A549 (cell line): ENCODE results near the gene CWC25. TPM values are rescaled to one million over a fixed set of nuclear protein-coding genes. Genes with fewer than 3 reads are reported as not detected.

Experiments
- ATAC-seq, 2 experiments: fragments of 200-7000 bp in 1 of 2; fragments of >200 bp in 1 of 2; cut with Nextera tagmentation in 1 of 2; cut with Tn5 transposase in 1 of 2; 3 replicates each; pipeline versions ENCODE4 v1.8.0 to v1.9.1; 2018 to 2020; ENCODE audit warnings: mild to moderate bottlenecking in 1 of 2, moderate library complexity in 1 of 2
- CTCF ChIA-PET: fragments of 300-600 bp; sonication (Branson Sonifier 250); formaldehyde crosslinking; extraction: SDS; loops from one replicate; lab custom pipeline; 2021; ENCODE audit warnings: antibody characterized with exemption, inconsistent platforms; lab: Yijun Ruan, JAX
- POLR2A ChIA-PET: fragments of 350-600 bp; formaldehyde crosslinking; extraction: SDS; loops from one replicate; lab custom pipeline; 2021; ENCODE audit warnings: antibody characterized with exemption, inconsistent platforms; lab: Yijun Ruan, JAX
- DNase-seq, 2 experiments: peaks; one replicate each; pipeline versions ENCODE4 v3.0.0 to v3.0.0-alpha.2; 2011 to 2016; ENCODE audit warnings: low read depth in 1 of 2, low spot score in 1 of 2
- FAIRE-seq: peaks from 2 replicates; lab custom pipeline; 2011; peaks lifted over from hg19 to GRCh38; lab: Jason Lieb, UNC
- H3K27ac ChIP-seq, 2 experiments: fragments of >200 bp; sonication (Bioruptor Twin); formaldehyde crosslinking; 3 replicates each; pipeline ENCODE4 v1.5.1; 2016 to 2017
- H3K4me1 ChIP-seq: fragments of >200 bp; sonication (Bioruptor Twin); formaldehyde crosslinking; 3 replicates; pipeline ENCODE4 v1.6.1; 2016
- H3K4me2 ChIP-seq: fragments of >200 bp; sonication (Bioruptor Twin); formaldehyde crosslinking; 3 replicates; pipeline ENCODE4 v1.6.1; 2016
- H3K4me3 ChIP-seq: fragments of >200 bp; sonication (Bioruptor Twin); formaldehyde crosslinking; 3 replicates; pipeline ENCODE4 v1.5.1; 2016
- H3K9me3 ChIP-seq: fragments of >200 bp; sonication (Bioruptor Twin); formaldehyde crosslinking; 3 replicates; pipeline ENCODE4 v1.6.1; 2016
- CBX8 ChIP-seq: fragments of 200-600 bp; sonication (generic); IDR thresholded peaks from 2 replicates; pipeline ENCODE4 v1.6.1; 2016
- CHD4 ChIP-seq: fragments of 200-600 bp; sonication (generic); IDR thresholded peaks from 2 replicates; pipeline ENCODE4 v1.6.1; 2016; ENCODE audit warnings: antibody characterized with exemption, mild to moderate bottlenecking, borderline replicate concordance
- EP300 ChIP-seq, 2 experiments: fragments of >200 bp; sonication (Bioruptor Twin); formaldehyde crosslinking; IDR thresholded peaks; 2 replicates in 1 of 2; 3 replicates in 1 of 2; pipeline ENCODE4 v1.6.1; 2016 to 2017
- FOSL2 ChIP-seq, 2 experiments: fragments of 450-650 bp in 1 of 2; fragments of >200 bp in 1 of 2; sonication (Bioruptor Twin) in 1 of 2; formaldehyde crosslinking; IDR thresholded peaks; 2 replicates each; pipeline versions ENCODE4 v1.5.0 to v1.6.1; 2016 to 2020; ENCODE audit warnings: mild to moderate bottlenecking in 1 of 2, moderate library complexity in 1 of 2
- FOXS1 ChIP-seq: fragments of 250-450 bp; sonication (Bioruptor Pico); IDR thresholded peaks from 2 replicates; pipeline ENCODE4 v1.5.0; 2020; ENCODE audit warnings: mild to moderate bottlenecking, moderate library complexity
- GATA3 ChIP-seq: IDR thresholded peaks from 2 replicates; pipeline ENCODE4 v1.6.1; 2012; ENCODE audit warnings: borderline replicate concordance
- HMGXB4 ChIP-seq: fragments of 250-450 bp; sonication (Bioruptor Pico); IDR thresholded peaks from 2 replicates; pipeline ENCODE4 v1.5.0; 2021; ENCODE audit warnings: mild to moderate bottlenecking, moderate library complexity, borderline replicate concordance
- JUN ChIP-seq, 2 experiments: fragments of >200 bp; sonication (Bioruptor Twin); formaldehyde crosslinking; IDR thresholded peaks; 2 replicates in 1 of 2; 3 replicates in 1 of 2; pipeline ENCODE4 v1.6.1; 2016 to 2017
- KDM1A ChIP-seq: fragments of 200-600 bp; sonication (generic); IDR thresholded peaks from 2 replicates; pipeline ENCODE4 v1.6.1; 2016; ENCODE audit warnings: low read depth, mild to moderate bottlenecking
- MAFK ChIP-seq: fragments of 450-650 bp; IDR thresholded peaks from 2 replicates; pipeline ENCODE4 v1.6.1; 2014; ENCODE audit not compliant: partially characterized antibody
- MAX ChIP-seq: IDR thresholded peaks from 2 replicates; pipeline ENCODE4 v1.6.1; 2012
- MAZ ChIP-seq: fragments of 150-350 bp; IDR thresholded peaks from 2 replicates; pipeline ENCODE4 v1.6.1; 2014; ENCODE audit warnings: antibody characterized with exemption, low read depth, low read length, borderline replicate concordance
- NR3C1 ChIP-seq: fragments of >200 bp; sonication (Bioruptor Twin); formaldehyde crosslinking; IDR thresholded peaks from 3 replicates; pipeline ENCODE4 v1.6.1; 2017
- POLR2AphosphoS2 ChIP-seq: conservative IDR thresholded peaks from 2 replicates; pipeline ENCODE4 v1.6.1; 2012; ENCODE audit warnings: low read length, improper control_type of control experiment, inconsistent platforms
- RCOR1 ChIP-seq: fragments of 150-350 bp; IDR thresholded peaks from 2 replicates; pipeline ENCODE4 v1.6.1; 2014; ENCODE audit warnings: antibody characterized with exemption, low read length, low read depth
- RFX5 ChIP-seq: fragments of 450-650 bp; IDR thresholded peaks from 2 replicates; pipeline ENCODE4 v1.7.1; 2014; ENCODE audit warnings: antibody characterized with exemption, mild to moderate bottlenecking, moderate library complexity
- SMC3 ChIP-seq: fragments of >200 bp; sonication (Bioruptor Twin); formaldehyde crosslinking; IDR thresholded peaks from 3 replicates; pipeline ENCODE4 v1.6.1; 2018; ENCODE audit warnings: inconsistent platforms
- SREBF2 ChIP-seq: fragments of 450-650 bp; IDR thresholded peaks from 2 replicates; pipeline ENCODE4 v1.6.1; 2014; ENCODE audit warnings: mild to moderate bottlenecking, moderate library complexity
- TP53 ChIP-seq: fragments of 250-450 bp; sonication (Bioruptor Pico); IDR thresholded peaks from 2 replicates; pipeline ENCODE4 v1.5.0; 2021; ENCODE audit warnings: mild to moderate bottlenecking, moderate library complexity
- USF2 ChIP-seq: fragments of 450-650 bp; IDR thresholded peaks from 2 replicates; pipeline ENCODE4 v1.6.1; 2014; ENCODE audit warnings: antibody characterized with exemption
- ZFP36 ChIP-seq: fragments of 450-650 bp; IDR thresholded peaks from 2 replicates; pipeline ENCODE4 v1.6.1; 2014; ENCODE audit warnings: borderline replicate concordance; ENCODE audit not compliant: partially characterized antibody
- WGBS: methylation state at CpG from one replicate; pipeline ENCODE4 v1.1.6; 2017; ENCODE audit errors: missing lambda C conversion rate; 5-methylcytosine and 5-hydroxymethylcytosine counted together
- polyA plus RNA-seq, 4 experiments: library from polyadenylated mRNA; depleted of rRNA in 3 of 4; stranded (reverse); fragments of >200 nt; fragmentation: RNase III in 1 of 4; extraction: RNeasy Plus Mini Kit Qiagen cat#74134 plus additional on column Dnase treatment in 1 of 4; gene quantifications; 2 replicates in 3 of 4; 3 replicates in 1 of 4; pipeline ENCODE4 v1.2.3, GENCODE V29; 2011 to 2017
- TF ChIP-seq, protein P1 (sequence below): IDR thresholded peaks from 2 replicates; pipeline ENCODE4 v1.6.1; 2012
- TF ChIP-seq, protein P2 (sequence below): IDR thresholded peaks from 2 replicates; pipeline ENCODE4 v1.6.1; 2012; ENCODE audit warnings: low read depth, borderline replicate concordance

The CWC25 gene
- polyA plus RNA-seq, 2 of the 4 experiments (the other 2 are of a cell fraction) = 23.1 to 34.5 TPM

- Histone ChIP-seq H3K27ac (peak overlapping the region; percentile 98), H3K4me3 (peak overlapping the region; percentile 94), H3K4me2 (peak overlapping the region; percentile 78), H3K9me3 (no peaks in the 10 kb centered on the region), H3K4me1 (peaks cover 72% of the 10 kb centered on the region)
- peak; percentile 18 for FAIRE-seq
- TF ChIP-seq MAZ = no peak
- no peak for TF ChIP-seq CHD4
- TF ChIP-seq MAX = peak; percentile 63; the same call in 1 of the 2 replicates
- peak; percentile 49; the same call in 1 of the 2 replicates for TF ChIP-seq GATA3
- TF ChIP-seq TP53 (CRISPR knock-in tag) = 0 out of 2 replicates have a peak, but pooled peaks have one; percentile 26
- peak; percentile 53; the same call in 1 of the 2 replicates for TF ChIP-seq USF2
- peak in 1 of 2 experiments; percentile 18; a peak in 2 of 5 replicates for TF ChIP-seq JUN (IDR thresholded peaks at IDR 0.05)
- no peak; the same call in 1 of the 2 replicates for TF ChIP-seq FOSL2 (IDR thresholded peaks at IDR 0.05)
- TF ChIP-seq FOSL2 (CRISPR knock-in tag; IDR thresholded peaks at IDR 0.05) = peak; percentile 47; the same call in 1 of the 2 replicates
- no peak for TF ChIP-seq ZFP36
- TF ChIP-seq SREBF2 = no peak
- CTCF ChIA-PET = interaction anchor here (1.0 to 6.4 kb wide), 7 partner anchors 7 to 280 kb away, joined by 3 to 90 read pairs (median 19); no protein-coding TSS in a partner anchor
- POLR2A ChIA-PET = interaction anchor here (1.1 to 1.5 kb wide), 3 partner anchors 20 to 326 kb away, joined by 3 to 5 read pairs (median 3); partner anchors contain the start of genes RPL19 and RPL23
- no peak for ATAC-seq
- WGBS = 11% methylated on average over 8 of the region's 9 CpGs
- peak; percentile 66 to 69 for DNase-seq
These were observed 48.7 kb upstream of the CWC25 start for GRCh38 chr17:38873640-38874380.

DNA sequence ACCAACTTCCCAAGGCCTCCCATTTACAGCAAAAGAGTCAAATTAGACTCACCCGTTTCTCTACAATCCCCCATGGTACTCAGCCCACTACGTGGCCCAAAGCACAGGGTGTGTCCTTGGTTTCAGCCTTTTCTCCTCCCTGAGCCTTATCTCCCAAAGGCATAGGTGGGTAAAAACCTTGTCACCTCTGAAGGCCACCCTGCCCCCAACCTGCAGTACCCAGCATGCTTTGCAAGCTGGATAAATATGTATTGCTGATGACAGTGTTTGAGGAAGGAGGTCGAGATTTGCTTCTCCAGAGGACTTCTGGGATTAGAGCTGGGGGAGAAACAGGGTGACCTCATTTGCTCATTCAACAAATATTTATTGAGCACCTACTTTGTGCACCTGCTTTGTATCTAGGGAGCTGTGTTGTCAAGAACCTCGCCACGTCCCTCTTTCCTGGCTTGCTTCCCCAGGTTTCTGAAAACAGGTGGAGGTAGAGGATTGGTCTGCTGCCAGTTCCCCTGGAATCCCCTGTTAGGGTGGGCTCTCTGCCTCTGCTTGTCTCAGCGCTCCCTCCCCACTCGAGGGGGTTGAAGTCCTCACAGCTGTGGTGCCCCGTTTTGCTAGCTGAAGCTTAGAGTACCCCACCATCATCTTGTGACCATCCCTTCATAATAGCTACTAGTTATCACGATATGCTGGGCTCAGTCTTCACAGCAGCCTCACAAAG is 47.7 kb upstream of the CWC25 start:
- no peak for TF ChIP-seq FOXS1 (CRISPR knock-in tag)
- TF ChIP-seq MAX = peak; percentile 30; the same call in 1 of the 2 replicates
- TF ChIP-seq, all 56 proteins: peak for 1
- ChIA-PET POLR2A (interaction anchor here (1.4 to 6.5 kb wide), 4 partner anchors 8 to 327 kb away, joined by 3 to 83 read pairs (median 19); partner anchors contain the start of genes RPL19 and RPL23), CTCF (interaction anchor here (0.6 to 6.4 kb wide), 9 partner anchors 8 to 329 kb away, joined by 3 to 90 read pairs (median 10); no protein-coding TSS in a partner anchor)
- Histone ChIP-seq H3K4me2 (peak overlapping the region; percentile 78), H3K27ac (peak overlapping the region; percentile 98), H3K4me3 (peak overlapping the region; percentile 94), H3K9me3 (no peaks in the 10 kb centered on the region), H3K4me1 (peaks cover 62% of the 10 kb centered on the region)
- peak in 1 of 2 experiments; percentile 61 for DNase-seq
- WGBS = 37% methylated on average over 9 of the region's 9 CpGs
- no peak for FAIRE-seq
- ATAC-seq = no peak

- CTCF ChIA-PET = interaction anchor here (0.5 to 6.4 kb wide), 17 partner anchors 9 to 1222 kb away, joined by 3 to 90 read pairs (median 7); partner anchors contain the start of genes FBXO47 and PSMB3
- Histone ChIP-seq H3K4me3 (peak overlapping the region; percentile 94), H3K4me2 (peak overlapping the region; percentile 78), H3K27ac (peak overlapping the region; percentile 98), H3K9me3 (no peaks in the 10 kb centered on the region), H3K4me1 (peaks cover 54% of the 10 kb centered on the region)
- FAIRE-seq = no peak
- no peak for DNase-seq
- POLR2A ChIA-PET = interaction anchor here (0.8 to 6.5 kb wide), 5 partner anchors 9 to 95 kb away, joined by 3 to 83 read pairs (median 22); partner anchors contain the start of genes FBXO47 and RPL23
- 19% methylated on average over 5 of the region's 5 CpGs for WGBS
- no peak for ATAC-seq
- TF ChIP-seq EP300 (IDR thresholded peaks at IDR 0.05) (no peak), POLR2AphosphoS2 (no peak), CBX8 (no peak), GATA3 (no peak), MAFK (no peak), MAX (no peak), SMC3 (no peak), KDM1A (peak; percentile 84; the same call in 1 of the 2 replicates), NR3C1 (no peak), RFX5 (no peak), HMGXB4 (CRISPR knock-in tag) (no peak), RCOR1 (peak; percentile 79; the same call in 1 of the 2 replicates), FOXS1 (CRISPR knock-in tag) (no peak), MAZ (no peak)
- TF ChIP-seq, protein P1, sequence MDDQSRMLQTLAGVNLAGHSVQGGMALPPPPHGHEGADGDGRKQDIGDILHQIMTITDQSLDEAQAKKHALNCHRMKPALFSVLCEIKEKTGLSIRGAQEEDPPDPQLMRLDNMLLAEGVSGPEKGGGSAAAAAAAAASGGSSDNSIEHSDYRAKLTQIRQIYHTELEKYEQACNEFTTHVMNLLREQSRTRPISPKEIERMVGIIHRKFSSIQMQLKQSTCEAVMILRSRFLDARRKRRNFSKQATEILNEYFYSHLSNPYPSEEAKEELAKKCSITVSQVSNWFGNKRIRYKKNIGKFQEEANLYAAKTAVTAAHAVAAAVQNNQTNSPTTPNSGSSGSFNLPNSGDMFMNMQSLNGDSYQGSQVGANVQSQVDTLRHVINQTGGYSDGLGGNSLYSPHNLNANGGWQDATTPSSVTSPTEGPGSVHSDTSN = no peak
- TF ChIP-seq, protein P2, sequence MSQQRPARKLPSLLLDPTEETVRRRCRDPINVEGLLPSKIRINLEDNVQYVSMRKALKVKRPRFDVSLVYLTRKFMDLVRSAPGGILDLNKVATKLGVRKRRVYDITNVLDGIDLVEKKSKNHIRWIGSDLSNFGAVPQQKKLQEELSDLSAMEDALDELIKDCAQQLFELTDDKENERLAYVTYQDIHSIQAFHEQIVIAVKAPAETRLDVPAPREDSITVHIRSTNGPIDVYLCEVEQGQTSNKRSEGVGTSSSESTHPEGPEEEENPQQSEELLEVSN = no peak
These were observed 46.9 kb upstream of the CWC25 start for GRCh38 chr17:38872027-38872511.
